ENCODE results near the gene BCL2L1.

BCL2L1 gene

DNA sequence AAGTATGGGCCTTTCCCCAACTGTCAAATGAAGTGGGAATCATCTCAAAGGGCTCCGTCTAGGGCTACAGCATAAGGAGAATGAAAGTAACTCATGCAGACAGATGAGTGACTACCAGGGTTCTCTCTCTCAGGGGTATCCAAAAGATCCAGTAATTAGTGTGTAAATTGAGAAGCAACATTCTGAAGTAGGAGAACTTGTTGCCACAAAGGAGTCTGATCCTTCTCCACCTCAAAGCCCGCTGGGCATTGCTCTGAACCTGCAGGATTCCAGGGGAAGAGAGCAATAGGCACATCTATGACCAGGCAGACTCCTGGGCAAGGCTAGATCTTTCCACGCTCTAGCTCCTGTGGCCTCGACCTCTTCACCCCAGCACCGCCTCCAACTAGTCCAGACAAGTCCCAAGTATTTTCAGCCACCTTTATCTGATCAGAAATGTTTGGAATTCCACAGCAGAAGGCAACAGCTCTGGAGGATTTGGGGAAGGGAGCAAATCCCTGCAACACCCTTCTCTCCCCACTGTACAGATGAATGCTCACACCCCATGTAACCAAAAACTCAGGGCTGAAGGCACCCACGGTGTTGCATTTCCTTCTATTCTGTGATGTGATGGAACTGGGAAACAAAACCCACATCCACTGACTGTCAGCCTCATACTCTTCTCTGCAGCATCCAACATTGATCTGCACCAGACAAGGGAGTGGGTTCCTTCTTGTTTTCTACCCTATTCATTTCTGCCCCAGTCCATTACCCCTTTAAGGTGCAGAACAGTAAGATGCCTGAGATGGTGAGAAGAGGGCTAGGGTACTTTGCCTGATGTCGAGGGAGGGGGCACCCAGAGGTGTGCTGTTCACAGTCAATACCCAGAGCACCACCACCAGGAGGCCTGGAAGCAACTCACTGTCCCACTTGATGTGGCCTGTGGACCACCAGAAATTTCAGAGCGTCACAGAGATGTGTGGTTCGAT is 44.0 kb downstream of the BCL2L1 start:
- DNase-seq, result no peak
- H3K4me3 ChIP-seq, result no peak overlapping the region
- H3K4me1 ChIP-seq, result peaks cover 0 to 96% (median 68%) of the 10 kb centered on the region in 4 donors
- intact Hi-C loops (cut with DNase I; ENCODE audit: low total_unique reads), result no loop called here
- no peaks in the 10 kb centered on the region for H3K9me3 ChIP-seq
- peak overlapping the region; percentile 31 to 51 for H3K27ac ChIP-seq
- peaks cover 0 to 25% (median 8%) of the 10 kb centered on the region in 3 donors for H3K36me3 ChIP-seq
- H3K27me3 ChIP-seq, result no peaks in the 10 kb centered on the region
- no peak for TF ChIP-seq CTCF (IDR thresholded peaks at IDR 0.05)

DNA sequence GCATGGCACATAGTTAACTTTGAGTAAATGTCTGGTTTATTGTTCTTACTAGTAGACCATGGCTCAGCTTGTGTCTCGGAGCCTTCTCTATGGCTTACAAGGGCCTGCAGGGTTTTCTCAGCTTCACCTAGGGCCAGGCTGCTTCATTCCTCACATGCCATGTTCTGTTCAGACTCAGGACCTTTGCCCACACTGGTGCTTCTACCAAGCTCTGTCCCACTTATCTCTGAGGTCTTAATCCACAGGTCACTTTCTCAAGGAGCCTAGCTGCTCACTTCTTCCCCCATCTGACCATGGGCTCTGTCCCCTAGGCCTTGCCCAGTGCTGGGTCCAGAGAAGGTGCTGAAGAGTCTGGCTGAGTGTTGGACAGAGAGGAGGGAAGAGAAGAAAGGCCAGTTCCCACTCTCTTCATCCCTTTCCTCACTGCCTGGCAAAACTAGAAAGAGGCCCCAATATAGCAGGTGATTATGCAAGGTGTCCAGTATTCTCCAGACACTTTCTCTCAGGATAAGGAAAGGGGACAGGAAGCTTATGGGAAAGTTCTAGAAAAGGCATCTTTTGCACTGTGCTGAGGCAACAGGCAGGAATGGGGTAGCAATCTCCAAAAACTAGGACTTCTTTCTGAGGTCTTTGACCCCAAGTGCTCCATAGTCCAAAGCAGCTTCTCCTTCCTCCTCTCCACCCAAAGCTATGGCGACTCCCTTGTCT is 45.0 kb downstream of the BCL2L1 start:
- Histone ChIP-seq H3K4me1 (peaks cover 0 to 98% (median 68%) of the 10 kb centered on the region in 4 donors), H3K36me3 (peaks cover 0 to 25% (median 8%) of the 10 kb centered on the region in 3 donors), H3K4me3 (no peak overlapping the region), H3K27me3 (no peaks in the 10 kb centered on the region), H3K9me3 (no peaks in the 10 kb centered on the region), H3K27ac (peak overlapping the region; percentile 31 to 51)
- TF ChIP-seq CTCF (IDR thresholded peaks at IDR 0.05), result no peak
- intact Hi-C loops (cut with DNase I; ENCODE audit: low total_unique reads), result no loop called here
- DNase-seq, result no peak

DNA sequence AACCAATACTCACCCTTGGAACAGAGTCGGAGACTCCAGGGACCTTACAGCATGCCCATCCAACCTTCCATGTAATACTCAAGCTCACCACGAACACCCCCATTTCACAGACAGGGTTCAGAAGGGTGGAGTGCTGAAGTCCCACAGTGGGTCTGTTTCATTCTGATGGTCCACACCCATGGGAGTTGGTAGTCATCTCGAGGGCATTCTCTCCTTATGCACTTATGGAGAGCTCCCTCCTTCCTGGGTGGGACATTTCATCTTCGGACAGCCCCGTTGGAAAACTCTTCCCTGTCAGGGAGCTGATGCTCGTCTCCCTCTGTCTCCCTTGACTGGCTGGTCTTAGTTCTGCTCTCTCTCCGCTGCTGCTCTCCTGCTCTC is 46.1 kb downstream of the BCL2L1 start:
- no peak for DNase-seq
- H3K27me3 ChIP-seq, result no peaks in the 10 kb centered on the region
- peaks cover 0 to 100% (median 72%) of the 10 kb centered on the region in 4 donors for H3K4me1 ChIP-seq
- intact Hi-C loops (cut with DNase I; ENCODE audit: low total_unique reads), result no loop called here
- H3K27ac ChIP-seq, result peak overlapping the region; percentile 88 to 97
- no peak overlapping the region for H3K4me3 ChIP-seq
- H3K9me3 ChIP-seq, result no peaks in the 10 kb centered on the region
- TF ChIP-seq CTCF (IDR thresholded peaks at IDR 0.05), result no peak
- H3K36me3 ChIP-seq, result peaks cover 0 to 25% (median 8%) of the 10 kb centered on the region in 3 donors

DNA sequence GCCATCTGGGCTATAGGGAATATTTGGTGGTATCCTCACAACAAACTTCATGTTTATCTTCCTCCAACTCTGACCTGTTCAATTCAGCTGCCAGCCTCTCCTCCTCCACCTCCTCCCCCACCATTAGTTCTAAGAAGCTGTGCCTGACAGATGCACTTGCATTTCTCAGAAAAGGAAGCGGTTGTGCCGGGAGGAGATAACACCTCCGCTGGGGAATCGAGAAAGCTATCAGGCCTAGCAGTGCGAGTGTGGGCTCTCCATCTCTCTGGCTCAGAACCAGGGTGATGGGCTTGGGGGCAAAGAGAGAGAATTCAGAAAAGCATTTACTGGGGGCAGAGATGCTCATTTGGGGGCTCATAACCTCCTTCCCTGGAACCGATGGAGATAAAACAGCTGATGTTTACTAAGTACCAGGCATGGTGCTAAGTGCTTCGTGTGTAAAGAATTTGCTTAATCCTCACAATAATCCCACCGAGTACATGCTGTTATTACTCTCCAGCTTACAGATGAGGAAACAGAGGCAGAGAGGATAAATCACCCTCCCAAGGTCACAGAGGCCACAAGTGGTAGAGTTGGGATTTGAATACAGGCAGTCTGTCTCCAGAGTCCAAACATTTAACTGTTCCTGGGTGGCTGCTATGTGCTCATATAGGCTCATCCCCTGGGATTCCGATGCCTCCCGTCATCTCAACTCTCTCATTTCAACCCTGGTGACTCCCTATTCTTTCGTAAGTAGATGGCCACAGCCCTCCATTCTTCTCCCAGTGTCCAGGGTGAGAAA is 46.6 kb downstream of the BCL2L1 start:
- H3K27ac ChIP-seq, result peak overlapping the region; percentile 88 to 97
- peak overlapping the region in 1 of 2 donors; percentile 27 for H3K4me3 ChIP-seq
- H3K4me1 ChIP-seq, result peaks cover 0 to 100% (median 75%) of the 10 kb centered on the region in 4 donors
- intact Hi-C loops (cut with DNase I; ENCODE audit: low total_unique reads), result no loop called here
- peaks cover 0 to 19% (median 8%) of the 10 kb centered on the region in 3 donors for H3K36me3 ChIP-seq
- no peak for TF ChIP-seq CTCF (IDR thresholded peaks at IDR 0.05)
- H3K27me3 ChIP-seq, result no peaks in the 10 kb centered on the region
- DNase-seq, result no peak
- H3K9me3 ChIP-seq, result no peaks in the 10 kb centered on the region
